NCI-H1694 treated with DMSO at 0.1 percent for 48 hours (cell line): Measurements from ENCODE around the gene KCNE1.
"Not testable (repeated sequence)": the region's sequence is repeated elsewhere in the genome, so short reads cannot be mapped to it uniquely, and the experiment has no call there.

ENCODE experiments used
- DNase-seq: peaks from one replicate; lab custom pipeline; 2025; lab: John Stamatoyannopoulos, UW

The KCNE1 gene

GRCh38 chr21:34511787-34512455 lies at the start of gene KCNE1:
Gene KCNE1, minus strand, starts transcription at chr21:34512210. Its CDS starts 62,576 bp downstream, at chr21:34449634.
- DNase-seq: no peak

- DNase-seq: no peak
Measured at GRCh38 chr21:34561806-34562205, 49.8 kb upstream of the KCNE1 start.

GRCh38 chr21:34560609-34561008 lies 48.6 kb upstream of the KCNE1 start:
- DNase-seq: no peak

GRCh38 chr21:34560021-34560420 lies 48.0 kb upstream of the KCNE1 start:
- DNase-seq: no peak

- no peak for DNase-seq
Measured at GRCh38 chr21:34559089-34559631, 47.1 kb upstream of the KCNE1 start.

- DNase-seq: no peak
Measured at GRCh38 chr21:34558166-34558565, 46.2 kb upstream of the KCNE1 start.

GRCh38 chr21:34557261-34557660 lies 45.3 kb upstream of the KCNE1 start:
- no peak for DNase-seq

GRCh38 chr21:34554670-34555069 lies 42.7 kb upstream of the KCNE1 start:
- not testable (repeated sequence) for DNase-seq

GRCh38 chr21:34554227-34554626 lies 42.2 kb upstream of the KCNE1 start:
- no peak for DNase-seq

GRCh38 chr21:34553151-34553952 lies 41.3 kb upstream of the KCNE1 start:
- DNase-seq: no peak

- DNase-seq: no peak
Measured at GRCh38 chr21:34552360-34553098, 40.5 kb upstream of the KCNE1 start.

GRCh38 chr21:34550182-34550799 lies 38.3 kb upstream of the KCNE1 start:
- DNase-seq: no peak

GRCh38 chr21:34548781-34549376 lies 36.9 kb upstream of the KCNE1 start:
- no peak for DNase-seq

GRCh38 chr21:34546542-34546941 lies 34.5 kb upstream of the KCNE1 start:
- no peak for DNase-seq

- no peak for DNase-seq
Measured at GRCh38 chr21:34545079-34545884, 33.3 kb upstream of the KCNE1 start.

GRCh38 chr21:34544032-34544496 lies 32.1 kb upstream of the KCNE1 start:
- DNase-seq: peak; percentile 32

- DNase-seq: no peak
Measured at GRCh38 chr21:34543017-34543416, 31.0 kb upstream of the KCNE1 start.

- no peak for DNase-seq
Measured at GRCh38 chr21:34540206-34540605, 28.2 kb upstream of the KCNE1 start.

- DNase-seq: no peak
Measured at GRCh38 chr21:34537838-34538237, 25.8 kb upstream of the KCNE1 start.

- DNase-seq: no peak
Measured at GRCh38 chr21:34536820-34537219, 24.8 kb upstream of the KCNE1 start.

- DNase-seq: no peak
Measured at GRCh38 chr21:34536311-34536710, 24.3 kb upstream of the KCNE1 start.
